NCI-H2107 treated with DMSO at 0.1 percent for 48 hours (cell line): ENCODE measurements around the gene RPP14.

Experiments used
- DNase-seq: peaks from one replicate; lab custom pipeline; 2025; ENCODE audit not compliant: unreplicated experiment; lab: John Stamatoyannopoulos, UW

Gene RPP14

DNA sequence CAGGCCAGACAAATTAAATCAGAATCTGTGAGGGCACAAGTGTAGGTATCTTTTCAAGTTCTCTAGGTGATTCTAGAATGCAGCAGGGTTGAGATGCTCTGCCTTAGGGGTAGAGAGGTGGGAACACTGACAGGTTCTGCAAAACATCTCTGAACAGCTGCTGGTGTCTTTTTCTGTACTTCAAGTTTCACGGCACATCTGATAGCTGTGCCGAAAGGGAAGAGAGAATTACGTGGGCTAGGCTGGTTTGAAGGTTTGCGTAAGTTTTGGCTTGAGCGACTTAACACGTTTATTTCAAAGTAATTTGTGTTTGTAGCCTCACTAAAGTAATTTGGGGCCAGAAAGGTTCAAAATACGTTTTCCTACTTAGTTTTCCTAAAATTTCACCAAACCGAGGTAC lies 49.1 kb downstream of the RPP14 start:
- no peak for DNase-seq

DNA sequence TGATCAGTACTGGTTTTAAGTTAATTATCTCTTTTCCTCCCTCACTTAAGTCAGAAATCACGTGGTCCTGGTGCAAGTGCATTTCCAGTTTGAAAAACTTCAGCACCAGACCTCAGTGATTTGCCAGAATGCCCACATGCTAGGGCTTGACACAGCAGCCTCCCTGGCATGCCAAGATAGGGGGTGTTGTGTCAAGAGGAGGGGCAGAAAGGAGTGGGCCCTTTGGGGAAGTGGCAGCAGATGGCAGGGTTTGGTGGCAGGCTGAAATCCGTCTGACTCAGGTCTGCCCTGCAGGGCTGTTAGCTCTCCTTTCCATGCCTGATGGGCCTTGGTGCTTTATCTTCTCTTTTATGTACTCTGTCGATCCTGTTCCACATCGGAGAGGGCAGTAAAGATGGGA lies 50.0 kb downstream of the RPP14 start:
- no peak for DNase-seq

DNA sequence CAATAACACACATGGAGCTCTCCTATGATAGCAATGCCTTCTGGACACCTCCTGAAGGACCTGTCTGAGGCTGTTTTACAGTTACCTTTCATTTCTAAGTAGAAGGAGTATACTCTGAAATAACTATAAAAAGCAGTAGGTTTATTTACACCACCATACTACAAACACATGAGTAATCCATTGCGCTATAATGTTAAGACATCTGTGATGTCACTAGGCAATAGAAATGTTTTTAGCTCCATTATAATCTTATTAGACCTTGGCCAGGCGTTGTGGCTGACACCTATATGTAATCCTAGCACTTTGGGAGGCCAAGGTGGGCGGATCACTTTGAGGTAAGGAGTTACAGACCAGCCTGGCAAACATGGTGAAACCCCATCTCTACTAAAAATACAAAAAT lies 51.4 kb downstream of the RPP14 start:
- DNase-seq = no peak

DNA sequence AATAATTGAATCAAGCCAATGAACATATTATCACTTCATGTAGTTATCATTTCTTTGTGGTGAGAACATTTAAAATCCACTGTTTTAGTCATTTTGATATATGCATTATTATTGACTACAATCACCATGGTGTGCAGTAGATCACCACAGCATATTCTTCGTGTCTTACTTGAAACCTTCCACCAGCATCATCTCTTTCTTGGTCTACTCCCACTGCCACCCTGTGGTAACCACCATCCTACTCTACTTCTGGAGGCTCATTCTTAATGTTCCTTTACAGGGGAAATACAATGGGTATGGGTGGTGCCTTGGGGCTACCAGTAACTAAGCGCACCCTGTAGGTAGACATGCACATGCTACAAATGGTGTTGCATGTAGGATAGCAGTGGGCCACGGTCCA lies 52.0 kb downstream of the RPP14 start:
- no peak for DNase-seq

DNA sequence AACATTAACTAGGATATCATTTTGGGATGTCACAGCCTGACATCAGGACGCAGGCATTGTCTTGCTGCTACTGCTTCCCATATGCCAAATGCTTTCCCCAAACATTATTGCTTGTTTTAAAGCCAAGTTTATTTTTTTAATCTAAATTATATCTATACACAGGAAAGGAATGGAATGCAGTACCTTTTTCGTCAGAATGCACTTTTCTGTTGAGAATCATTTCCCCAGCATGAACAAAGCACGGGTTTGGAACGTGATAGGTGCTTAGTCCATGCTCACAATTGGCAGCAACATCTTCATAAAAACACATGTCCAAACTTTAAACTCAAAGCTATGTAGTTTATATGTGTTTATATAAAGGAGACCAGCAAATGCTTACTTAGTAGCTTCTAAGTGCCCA lies 52.8 kb downstream of the RPP14 start:
- no peak for DNase-seq

DNA sequence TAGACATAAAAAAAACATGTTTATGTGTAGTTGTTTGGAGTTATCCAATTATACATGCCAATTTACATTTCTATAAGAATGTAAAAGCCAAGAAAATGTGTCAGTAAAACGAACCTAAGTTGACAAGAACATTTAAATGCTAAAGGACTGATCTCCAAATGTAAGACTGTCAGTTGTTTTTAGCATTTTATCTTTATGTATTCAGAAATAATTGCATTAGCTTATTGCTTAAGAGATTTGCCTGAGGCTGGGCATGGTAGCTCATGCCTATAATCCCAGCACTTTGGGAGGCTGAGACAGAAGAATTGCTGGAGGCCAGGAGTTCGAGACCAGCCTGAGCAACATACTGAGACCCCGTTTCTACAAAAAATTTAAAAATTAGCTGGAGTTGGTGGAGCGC lies 53.6 kb downstream of the RPP14 start:
- DNase-seq = no peak

DNA sequence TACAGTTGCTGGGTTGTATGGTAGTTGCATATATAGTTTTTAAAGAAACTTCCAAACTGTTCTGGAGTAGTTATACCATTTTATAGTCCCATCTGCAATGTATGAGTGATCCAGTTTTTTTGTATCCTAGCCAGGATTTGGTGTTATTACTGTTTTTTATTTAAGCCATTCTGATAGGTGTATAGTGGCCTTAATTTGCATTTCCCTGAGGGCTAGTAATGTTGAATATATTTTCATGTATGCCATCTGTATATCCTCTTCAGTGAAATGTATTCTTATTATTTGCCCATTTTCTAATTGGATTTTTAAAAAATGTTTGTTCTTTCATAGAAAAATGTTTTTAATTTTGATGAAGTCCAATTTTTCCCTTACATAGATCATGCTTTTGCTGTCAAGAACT lies 55.8 kb downstream of the RPP14 start:
- no peak for DNase-seq

DNA sequence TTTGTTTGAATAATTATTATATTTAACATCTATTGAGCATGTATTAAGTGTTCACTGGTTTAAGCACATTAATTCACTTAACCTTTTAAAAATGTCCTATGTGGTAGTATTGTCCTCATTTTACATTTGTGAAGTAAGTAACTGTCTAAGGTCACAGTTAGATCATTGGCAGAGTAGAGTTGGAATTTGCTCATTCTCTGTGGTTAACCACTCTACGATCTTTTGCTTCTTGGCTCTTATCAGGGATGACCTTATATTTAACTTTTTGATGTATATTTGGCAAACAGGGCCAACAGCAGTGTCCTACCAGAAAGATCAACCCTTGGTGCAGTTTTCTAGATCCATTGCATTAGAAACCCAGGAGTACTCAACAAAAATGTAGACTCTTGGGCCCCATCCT lies 60.7 kb downstream of the RPP14 start:
- DNase-seq = no peak

DNA sequence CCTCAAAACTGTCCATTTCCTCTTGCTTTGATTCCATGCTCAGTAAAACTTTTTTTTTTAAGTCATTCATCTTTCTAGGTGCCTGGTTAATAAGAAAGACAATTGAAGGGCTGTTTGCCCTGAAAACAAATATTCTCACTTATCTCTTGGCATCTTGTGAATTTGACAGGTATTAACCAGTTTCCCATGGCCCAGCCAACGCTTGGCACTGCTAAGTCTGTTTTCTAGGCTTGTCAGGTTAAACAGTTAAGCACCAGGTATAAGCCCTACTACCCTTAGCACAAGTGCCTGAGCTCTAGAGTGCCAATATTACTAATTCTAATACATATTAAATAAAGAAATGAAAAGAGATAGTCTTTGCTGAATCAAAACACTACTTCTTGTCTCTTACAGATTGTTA lies 63.0 kb downstream of the RPP14 start:
- DNase-seq = no peak
